Measurements from ENCODE around the gene OGFOD1. TPM values are rescaled to one million over a fixed set of nuclear protein-coding genes. Genes with fewer than 3 reads are reported as not detected.

OGFOD1 gene
- total RNA-seq, 4 donors from 2014 or later, result 18.3 to 47.1 (median 33.1) TPM

DNA sequence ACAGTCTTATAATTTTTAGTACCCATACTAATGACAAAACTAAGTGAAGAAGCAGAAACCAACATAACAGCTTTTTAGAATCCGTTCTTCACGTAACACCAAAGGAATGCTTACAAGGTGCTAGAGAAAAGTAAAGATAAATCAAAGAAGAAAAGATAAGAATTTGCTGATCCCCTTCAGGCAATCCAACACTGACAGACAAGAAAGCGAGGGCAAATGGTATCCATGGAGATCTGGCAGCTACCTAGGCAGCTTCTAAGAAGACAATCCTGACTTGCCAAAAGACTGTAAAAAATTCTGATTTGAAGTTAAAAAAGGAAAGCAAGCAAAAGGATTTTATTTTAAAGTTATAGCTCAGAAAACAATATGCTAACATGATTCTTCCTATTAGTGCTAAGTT, 53.8 kb downstream of the OGFOD1 start:
- Histone ChIP-seq H3K4me1 (peaks cover 0 to 5% (median 0%) of the 10 kb centered on the region in 4 donors), H3K27me3 (no peaks in the 10 kb centered on the region), H3K9me3 (no peaks in the 10 kb centered on the region), H3K36me3 (peaks cover 34 to 97% (median 79%) of the 10 kb centered on the region in 4 donors), H3K4me3 (no peak overlapping the region), H3K27ac (replicated peaks in 1 of 4) (no peak overlapping the region)
- WGBS, result 79% methylated on average over 3 of the region's 3 CpGs
- TF ChIP-seq POLR2AphosphoS5 (IDR thresholded peaks at IDR 0.05) (no peak), EP300 (IDR thresholded peaks at IDR 0.05) (no peak), CTCF (IDR thresholded peaks at IDR 0.05) (no peak), POLR2A (IDR thresholded peaks at IDR 0.05; ENCODE audit: low read depth) (no peak)
- intact Hi-C loops (cut with DNase I), result no loop called here
- DNase-seq (ENCODE audit: extremely low spot score), result no peak

- H3K4me3 ChIP-seq, result no peak overlapping the region
- H3K9me3 ChIP-seq, result no peaks in the 10 kb centered on the region
- no peak overlapping the region for H3K27ac ChIP-seq (replicated peaks in 1 of 4)
- H3K27me3 ChIP-seq, result no peaks in the 10 kb centered on the region
- intact Hi-C loops (cut with DNase I), result no loop called here
- no peak for DNase-seq (ENCODE audit: extremely low spot score)
- H3K4me1 ChIP-seq, result peaks cover 0 to 5% (median 0%) of the 10 kb centered on the region in 4 donors
- TF ChIP-seq EP300 (IDR thresholded peaks at IDR 0.05) (no peak), CTCF (IDR thresholded peaks at IDR 0.05) (no peak), POLR2A (IDR thresholded peaks at IDR 0.05; ENCODE audit: low read depth) (no peak), POLR2AphosphoS5 (IDR thresholded peaks at IDR 0.05) (no peak)
- peaks cover 18 to 92% (median 71%) of the 10 kb centered on the region in 4 donors for H3K36me3 ChIP-seq
Measured at GRCh38 chr16:56506941-56507340, 55.6 kb downstream of the OGFOD1 start.

DNA sequence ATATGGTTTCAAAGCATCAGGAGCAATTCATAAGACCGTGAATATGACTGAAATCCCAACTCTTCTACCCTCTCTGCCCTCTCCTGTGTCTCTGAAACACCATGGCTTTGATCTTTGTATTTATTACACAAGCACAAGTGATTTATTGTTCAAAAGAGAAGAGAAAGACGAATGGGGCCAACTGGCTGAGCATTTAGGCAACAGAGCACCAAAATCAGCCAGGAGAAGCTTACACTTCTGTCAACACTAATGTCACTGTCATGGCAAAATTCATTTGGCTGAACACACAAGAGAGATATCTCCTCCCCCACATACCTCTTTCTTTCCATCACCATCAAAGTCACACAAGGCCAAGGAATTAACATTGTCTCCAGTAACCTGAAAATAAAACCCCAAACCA, 59.2 kb downstream of the OGFOD1 start:
- no peak for DNase-seq (ENCODE audit: extremely low spot score)
- H3K36me3 ChIP-seq, result peaks cover 6 to 67% (median 49%) of the 10 kb centered on the region in 4 donors
- H3K4me3 ChIP-seq, result no peak overlapping the region
- peaks cover 0 to 19% (median 7%) of the 10 kb centered on the region in 4 donors for H3K4me1 ChIP-seq
- no peaks in the 10 kb centered on the region for H3K9me3 ChIP-seq
- TF ChIP-seq EP300 (IDR thresholded peaks at IDR 0.05) (no peak), POLR2AphosphoS5 (IDR thresholded peaks at IDR 0.05) (no peak), CTCF (IDR thresholded peaks at IDR 0.05) (no peak), POLR2A (IDR thresholded peaks at IDR 0.05; ENCODE audit: low read depth) (no peak)
- 77% methylated on average over 2 of the region's 2 CpGs for WGBS
- H3K27ac ChIP-seq (replicated peaks in 1 of 4), result no peak overlapping the region
- no peaks in the 10 kb centered on the region for H3K27me3 ChIP-seq
- intact Hi-C loops (cut with DNase I), result no loop called here

DNA sequence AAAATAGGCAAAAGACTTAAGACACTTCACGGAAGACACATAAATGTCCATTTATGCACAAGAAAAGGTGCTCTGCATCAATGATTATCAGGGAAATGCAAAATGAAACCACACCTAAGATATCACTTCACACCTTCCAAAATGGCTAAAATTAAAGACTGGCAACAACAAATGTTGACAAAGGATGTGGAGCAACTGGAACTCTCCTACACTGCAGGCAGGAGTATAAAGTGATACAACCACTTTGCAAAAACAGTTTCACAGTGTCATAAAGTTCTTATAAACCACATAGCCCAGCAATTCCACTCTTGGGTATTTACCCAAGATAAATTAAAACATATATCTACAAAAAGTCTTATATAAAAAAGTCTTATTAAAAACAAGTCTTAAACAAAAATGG, 60.7 kb downstream of the OGFOD1 start:
- Histone ChIP-seq H3K4me3 (no peak overlapping the region), H3K9me3 (no peaks in the 10 kb centered on the region), H3K4me1 (peaks cover 9 to 28% (median 19%) of the 10 kb centered on the region in 4 donors), H3K27ac (replicated peaks in 1 of 4) (no peak overlapping the region), H3K36me3 (peaks cover 6 to 55% (median 43%) of the 10 kb centered on the region in 4 donors), H3K27me3 (no peaks in the 10 kb centered on the region)
- no peak for DNase-seq (ENCODE audit: extremely low spot score)
- 92% methylated on average over 1 of the region's 1 CpG for WGBS
- TF ChIP-seq EP300 (IDR thresholded peaks at IDR 0.05) (no peak), POLR2A (IDR thresholded peaks at IDR 0.05; ENCODE audit: low read depth) (no peak), POLR2AphosphoS5 (IDR thresholded peaks at IDR 0.05) (no peak)
- intact Hi-C loops (cut with DNase I), result no loop called here

GRCh38 chr16:56513091-56513490, 61.7 kb downstream of the OGFOD1 start:
- no peak overlapping the region for H3K4me3 ChIP-seq
- H3K36me3 ChIP-seq, result peaks cover 0 to 45% (median 35%) of the 10 kb centered on the region in 4 donors
- H3K9me3 ChIP-seq, result no peaks in the 10 kb centered on the region
- intact Hi-C loops (cut with DNase I), result no loop called here
- H3K27me3 ChIP-seq, result no peaks in the 10 kb centered on the region
- no peak for DNase-seq (ENCODE audit: extremely low spot score)
- H3K27ac ChIP-seq (replicated peaks in 1 of 4), result no peak overlapping the region
- peaks cover 16 to 39% (median 29%) of the 10 kb centered on the region in 4 donors for H3K4me1 ChIP-seq
- TF ChIP-seq EP300 (IDR thresholded peaks at IDR 0.05) (no peak), POLR2A (IDR thresholded peaks at IDR 0.05; ENCODE audit: low read depth) (no peak), POLR2AphosphoS5 (IDR thresholded peaks at IDR 0.05) (no peak), CTCF (IDR thresholded peaks at IDR 0.05) (no peak)
- 84% methylated on average over 2 of the region's 2 CpGs for WGBS

Data from esophagus muscularis mucosa (tissue), 4 donors.